Amniotic epithelial cell (primary cell): ENCODE results near the gene PLXND1.

ENCODE experiments used
- DNase-seq: peaks from one replicate; pipeline ENCODE4 v3.0.0-alpha.2; 2010; ENCODE audit warnings: low read depth

Gene PLXND1

DNA sequence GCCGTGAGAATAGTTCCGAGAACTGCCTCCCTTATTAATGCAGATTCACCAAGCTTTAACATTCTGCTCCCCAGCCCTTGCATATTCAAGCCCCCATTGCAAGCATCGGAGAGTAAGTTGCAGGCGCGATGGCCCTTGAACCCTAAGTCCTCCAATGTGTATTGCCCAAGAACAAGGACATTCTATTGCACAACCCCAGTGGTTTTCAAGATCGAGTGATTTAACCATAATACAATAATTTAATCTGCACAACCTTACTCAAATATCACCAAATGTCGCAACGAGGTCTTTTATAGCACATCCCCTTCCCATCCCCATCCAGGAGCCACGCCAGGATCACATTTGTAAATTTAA lies 21.7 kb upstream of the PLXND1 start:
- peak; percentile 74 for DNase-seq

DNA sequence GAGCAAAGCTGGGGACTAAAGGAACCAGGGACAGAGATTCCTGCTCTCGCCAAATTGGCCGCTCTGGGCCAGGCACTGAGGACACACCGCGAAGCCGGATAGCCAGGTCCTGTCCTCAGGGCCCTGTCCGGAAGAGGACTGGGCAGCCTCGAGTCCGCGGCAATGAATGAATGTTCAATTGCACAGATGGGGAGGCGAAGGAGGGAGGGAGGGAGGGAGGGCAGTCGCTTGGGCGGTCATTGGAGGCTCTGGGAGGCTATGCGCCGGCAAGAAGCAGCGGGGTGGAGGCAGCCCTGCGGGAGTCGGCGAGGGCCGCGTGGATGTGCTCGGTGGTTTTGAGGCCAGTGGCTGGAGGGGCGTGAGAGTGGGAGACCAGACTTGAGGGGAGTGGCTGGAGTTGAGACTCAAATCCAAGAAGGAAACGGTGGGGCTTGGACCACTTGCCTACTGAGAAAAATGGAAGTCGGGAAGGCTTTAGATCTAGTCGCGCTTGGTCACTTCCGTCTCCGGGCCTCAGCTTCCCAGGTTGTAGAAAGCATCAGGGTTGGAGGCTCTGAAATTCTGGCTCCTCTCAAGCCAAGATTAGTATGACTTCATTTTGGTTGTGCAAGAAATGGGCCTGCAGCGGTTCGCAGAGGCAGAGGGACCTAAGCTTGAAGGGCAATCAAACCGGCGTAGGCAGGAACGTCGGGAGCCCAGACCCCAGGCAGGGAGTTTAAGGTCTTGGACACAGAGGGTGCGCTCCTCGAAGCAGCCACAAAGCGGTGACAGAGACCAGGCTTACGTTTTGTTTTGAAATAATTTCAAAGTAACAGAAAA lies 21.1 kb upstream of the PLXND1 start:
- peak; percentile 91 for DNase-seq

DNA sequence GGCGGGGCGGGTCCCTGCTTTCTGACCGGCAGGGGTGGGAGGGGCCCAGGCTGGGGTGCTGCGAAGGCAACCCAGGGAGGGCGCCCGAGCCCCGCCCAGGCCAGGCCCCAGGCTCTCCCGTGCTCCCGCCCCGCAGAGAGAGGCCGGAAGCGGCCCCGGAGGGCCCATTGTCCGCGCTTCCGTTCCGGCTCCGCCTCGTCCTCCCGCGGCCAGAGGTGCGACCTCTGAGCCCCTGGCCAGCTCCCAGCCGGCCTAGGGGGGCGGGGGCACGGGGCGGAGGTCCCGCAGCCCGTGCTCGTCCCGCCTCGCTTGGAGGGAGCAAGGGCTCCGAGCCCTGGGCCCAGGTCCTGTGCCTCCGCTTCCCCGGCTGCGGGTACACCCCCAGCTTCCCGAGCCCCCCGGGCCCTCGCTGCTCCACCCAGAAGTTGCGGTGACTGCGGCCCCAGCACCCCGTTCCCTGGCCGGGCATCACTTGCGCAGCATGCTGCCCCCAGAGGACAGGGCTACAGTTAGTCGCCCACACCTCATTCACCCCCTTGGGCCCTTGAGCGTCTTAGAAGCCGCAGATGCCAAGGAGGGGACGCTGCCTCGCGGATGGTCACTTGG lies 20.4 kb upstream of the PLXND1 start:
- DNase-seq = peak; percentile 70

DNA sequence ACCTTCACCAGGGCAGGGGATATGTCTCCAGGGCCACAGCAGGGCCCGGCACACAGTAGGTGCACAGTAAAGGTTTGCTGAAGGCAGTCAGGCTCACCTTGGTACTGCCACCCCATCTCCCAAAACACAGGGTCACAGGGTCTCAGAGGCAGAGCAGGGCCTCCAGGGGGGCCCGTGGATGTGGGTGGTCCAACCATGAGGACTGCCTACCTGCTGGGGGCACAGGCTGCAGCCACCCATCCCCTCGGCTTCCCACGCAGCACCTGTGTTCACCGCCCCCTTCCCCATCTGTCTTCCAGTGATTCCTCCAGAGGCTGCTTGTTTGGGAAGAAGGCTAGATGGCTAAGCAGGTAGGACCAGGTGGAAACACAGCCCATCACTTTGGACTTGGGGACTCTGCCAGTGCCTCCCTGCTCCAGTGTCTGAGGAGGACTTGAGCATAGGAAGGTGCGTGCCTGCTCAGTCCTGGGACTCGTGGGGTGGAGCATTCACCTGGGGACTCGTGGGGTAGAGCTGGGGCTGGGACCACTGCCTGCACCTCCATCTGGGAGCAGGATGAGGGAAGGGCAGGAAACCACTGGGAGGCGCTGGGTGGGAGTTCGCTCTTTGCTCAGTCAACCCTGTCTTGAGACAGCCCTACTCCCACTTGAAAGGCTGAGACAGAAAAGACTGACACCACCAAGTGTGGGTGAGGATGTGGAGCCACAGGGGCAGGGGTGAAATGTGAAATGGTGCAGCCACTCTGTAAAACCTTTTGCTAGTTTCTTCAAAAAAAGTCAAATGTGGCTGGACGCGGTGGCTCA lies 18.8 kb upstream of the PLXND1 start:
- DNase-seq = no peak

DNA sequence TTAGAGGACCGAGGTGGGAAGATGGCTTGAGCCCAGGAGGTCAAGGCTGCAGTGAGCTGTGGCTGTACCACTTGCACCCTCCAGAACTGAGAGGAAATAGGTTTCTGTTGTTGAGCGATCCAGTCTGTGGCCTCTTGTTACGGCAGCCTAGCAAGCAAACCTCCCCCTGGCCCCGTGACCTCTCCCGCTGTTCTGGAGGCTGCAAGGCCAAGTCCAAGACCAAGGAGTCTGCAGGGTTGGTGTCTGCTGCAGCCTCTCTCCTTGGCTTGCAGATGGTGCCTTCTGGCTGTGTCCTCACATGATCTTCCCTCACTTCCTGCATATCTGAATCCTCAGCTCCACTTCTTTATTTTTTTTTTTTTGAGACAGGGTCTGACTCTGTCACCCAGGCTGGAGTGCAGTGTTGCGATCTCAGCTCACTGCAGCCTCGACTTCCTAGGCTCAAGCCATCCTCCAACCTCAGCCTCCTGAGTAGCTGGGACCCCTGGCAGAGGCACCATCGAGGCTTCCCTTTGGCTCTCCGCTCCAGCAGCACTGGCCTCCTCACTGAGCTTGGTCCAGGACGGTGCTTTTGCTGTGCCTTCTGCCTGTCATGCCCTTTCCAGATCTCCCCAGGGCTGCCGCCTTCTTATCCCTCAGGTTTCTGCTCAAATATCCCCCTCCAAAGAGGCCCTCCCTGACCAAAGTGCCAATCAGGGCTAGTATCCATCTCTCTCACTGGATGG lies 18.0 kb upstream of the PLXND1 start:
- no peak for DNase-seq

DNA sequence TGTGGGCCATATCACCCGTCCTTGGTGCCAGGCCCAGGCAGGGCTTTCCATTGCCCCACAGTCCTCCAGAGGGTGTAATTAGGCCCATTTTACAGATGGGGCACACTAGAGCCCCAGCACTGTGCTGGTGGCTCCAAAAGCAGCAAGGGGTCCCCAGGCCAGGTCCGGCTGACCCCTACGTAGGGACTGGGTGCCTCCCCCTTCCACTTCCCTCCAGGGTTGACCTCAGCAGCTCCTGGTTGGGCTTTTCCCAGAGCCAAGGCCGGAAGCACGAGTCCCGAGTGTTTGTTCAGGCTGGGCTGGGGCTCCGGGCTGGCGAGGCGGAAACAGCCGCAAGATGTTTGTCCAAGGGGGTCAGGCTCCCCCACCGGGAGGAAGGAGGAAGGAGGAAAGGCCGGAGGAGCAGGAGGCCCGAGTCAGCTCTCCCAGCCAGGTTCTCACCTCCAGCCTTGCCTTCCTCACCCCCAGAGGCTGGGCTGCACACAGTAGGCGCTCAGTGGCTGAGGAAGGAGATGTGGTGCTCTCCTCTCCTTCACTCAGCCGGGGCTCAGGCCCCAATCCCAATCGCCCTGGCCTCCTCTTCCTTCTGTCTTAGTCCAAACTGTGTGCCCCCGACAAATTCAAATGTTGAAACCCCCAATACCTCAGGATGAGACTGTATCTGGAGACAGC lies 17.1 kb upstream of the PLXND1 start:
- no peak for DNase-seq

DNA sequence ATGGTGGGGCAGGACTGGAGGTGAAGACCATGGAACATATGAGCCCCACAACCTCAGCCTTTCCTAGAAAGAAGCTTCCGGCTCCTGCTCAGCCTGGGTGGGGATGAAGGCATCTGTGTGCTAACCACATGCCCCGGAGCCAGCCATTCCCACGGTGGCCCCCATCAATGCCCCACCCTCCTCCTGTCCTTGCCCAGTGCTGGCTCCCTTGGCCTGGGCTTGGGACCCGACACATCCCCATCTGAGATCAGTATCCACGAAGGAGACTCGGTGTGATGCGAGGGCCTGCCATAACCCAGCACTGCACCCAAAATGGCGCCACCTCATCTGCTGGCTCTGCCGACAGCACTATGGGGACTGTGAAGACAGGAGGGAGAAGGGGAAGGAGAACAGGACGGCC lies 16.5 kb upstream of the PLXND1 start:
- DNase-seq = no peak

DNA sequence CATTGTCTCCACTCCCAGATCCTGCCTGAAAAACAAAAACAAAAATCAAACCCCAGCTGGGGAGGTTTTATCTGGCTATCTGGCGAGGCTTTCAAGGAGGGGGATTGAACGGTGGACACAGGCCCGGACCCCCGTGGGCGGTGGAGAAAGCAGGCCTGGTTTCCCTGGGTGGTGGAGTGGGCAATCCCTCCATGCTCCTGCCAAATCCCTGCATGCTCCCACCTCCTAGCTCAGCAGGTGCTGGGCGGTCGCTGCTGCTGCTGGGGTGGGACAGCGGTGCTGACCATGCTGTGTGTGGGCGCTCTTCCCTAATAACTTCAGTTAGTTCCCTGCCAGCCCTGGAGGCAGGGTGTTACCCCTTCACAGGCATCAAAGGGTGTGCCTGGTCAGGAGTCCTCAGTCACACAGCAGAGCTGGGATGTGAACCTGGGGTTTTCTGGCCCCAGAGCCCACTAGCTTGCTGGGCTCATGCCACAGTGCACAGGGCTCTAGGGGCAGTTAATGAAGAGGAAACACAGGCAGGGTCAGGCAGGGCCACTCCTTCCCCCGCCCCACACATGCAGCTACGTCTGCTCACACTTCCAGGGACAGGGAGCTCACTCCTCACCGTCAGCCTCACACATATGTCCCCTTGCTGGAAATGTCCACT lies 15.9 kb upstream of the PLXND1 start:
- DNase-seq = no peak

DNA sequence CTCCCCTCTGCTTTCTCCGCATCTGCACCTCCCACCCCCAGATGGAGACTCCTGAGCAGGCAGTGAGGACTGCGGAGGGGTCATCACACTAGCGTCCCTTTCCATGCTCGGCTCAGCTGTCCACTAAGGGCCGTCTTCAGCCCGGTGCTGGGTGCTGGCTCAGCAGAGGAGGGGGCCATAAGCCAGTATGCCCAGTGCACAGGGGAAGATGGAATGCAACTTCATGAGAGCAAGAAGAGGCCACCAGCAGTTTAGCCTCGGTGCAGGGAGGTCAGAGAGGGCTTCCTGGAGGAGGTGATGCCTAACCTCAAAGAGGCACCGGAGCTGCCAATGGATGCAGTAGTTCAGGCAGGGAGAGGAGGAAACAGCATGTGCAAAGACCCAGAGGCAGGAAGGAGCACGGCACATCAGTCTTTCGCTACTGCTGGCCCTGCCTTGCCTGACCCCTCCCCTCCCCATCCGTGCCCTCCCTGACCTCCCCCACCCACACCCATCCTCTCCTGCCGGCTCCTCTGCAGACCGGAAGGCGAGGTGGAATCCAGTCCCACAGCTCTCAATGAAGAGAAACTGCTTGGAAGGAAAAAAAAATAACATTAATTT lies 15.2 kb upstream of the PLXND1 start:
- DNase-seq = no peak

DNA sequence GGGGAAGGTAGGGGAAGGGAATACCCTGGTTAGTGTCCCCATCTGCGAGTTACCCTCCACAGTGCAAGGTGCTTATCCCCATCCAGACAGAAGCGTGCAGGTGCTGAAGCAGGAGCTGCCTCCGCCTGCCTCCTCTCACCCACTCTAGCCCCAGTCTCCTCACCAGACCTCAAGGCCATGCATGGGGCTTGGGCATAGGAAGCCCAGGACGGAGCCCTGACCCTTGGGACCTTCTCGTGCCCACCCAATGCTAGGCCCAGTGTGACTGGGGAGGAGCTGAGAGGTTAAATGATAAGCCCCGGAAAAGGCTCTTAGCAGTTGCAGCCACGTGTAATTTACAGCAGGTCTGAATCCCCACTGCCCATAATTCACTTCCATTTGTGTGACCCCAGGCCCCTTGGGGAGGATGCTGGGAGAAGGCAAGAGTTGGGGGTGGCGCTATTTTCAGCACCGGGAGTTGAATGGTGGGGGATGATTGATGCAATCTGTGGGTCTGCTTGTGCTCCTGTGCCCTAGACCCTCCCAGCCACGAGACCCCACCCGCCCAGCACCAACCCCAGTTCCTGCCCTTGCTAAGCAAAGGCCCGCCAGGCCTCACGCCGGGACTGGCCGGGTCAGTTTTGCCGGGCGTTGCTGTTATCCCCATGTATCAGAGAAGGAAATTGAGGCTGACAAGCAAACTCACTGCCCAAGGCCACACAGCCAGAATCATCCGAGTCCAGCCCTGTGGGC lies 14.5 kb upstream of the PLXND1 start:
- DNase-seq = no peak

DNA sequence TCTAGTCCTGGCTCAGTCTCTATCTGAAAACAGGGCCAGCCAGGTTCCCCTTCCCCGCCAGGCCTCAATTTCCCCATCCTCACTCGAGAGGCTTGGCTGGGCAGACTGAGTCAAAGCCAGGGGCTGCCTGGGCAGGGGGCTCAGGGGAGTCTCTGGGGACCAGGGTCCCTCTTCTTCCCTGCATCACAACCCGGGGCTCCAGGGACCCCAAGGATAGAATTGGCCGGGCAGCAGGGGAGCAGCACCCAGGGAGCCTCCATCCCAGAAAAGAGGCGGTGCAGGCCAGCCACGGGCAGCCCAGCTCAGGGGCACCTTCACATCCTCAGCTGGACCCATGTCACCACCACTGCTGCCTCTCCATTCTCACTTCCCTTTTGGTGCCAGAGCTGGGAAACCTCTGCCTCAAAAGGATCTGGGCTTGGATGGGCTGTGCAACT lies 13.3 kb upstream of the PLXND1 start:
- no peak for DNase-seq

DNA sequence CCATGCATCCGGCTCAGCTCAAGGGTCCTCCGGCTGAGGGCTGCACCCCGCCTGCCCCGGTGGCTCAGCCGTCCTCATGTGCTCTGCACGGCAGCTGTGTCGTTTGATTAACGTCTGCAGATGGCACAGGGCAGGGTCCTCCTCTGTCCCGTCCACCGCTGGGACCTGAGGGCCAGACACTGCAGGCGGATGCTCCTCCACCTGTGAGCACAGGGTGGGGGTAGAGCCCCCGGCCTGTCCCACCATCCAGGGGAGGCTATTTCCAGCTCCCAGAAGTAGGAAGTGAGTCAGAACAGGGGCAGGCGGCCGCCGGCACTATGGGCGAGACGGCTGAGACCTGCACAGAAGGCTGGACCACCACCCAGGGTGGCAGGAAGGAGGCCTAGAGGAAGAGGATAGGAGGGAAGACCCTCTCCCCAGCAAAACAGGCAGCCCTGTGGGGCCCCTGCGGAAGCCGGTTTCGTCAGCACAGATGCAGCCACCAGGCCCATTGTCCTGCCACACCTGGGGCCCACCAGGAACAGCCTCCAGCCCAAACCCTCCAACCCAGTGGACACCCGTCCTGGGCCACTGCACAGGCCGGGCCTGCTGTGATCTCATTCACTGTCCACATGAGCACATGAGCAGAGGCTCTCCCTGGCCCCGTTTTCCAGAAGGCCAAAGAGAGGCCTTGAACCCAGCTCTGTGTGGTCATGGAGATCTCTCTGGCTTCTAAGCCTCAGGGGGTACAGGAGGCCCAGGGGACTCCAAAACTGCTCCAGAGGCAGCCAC lies 12.6 kb upstream of the PLXND1 start:
- DNase-seq = no peak

DNA sequence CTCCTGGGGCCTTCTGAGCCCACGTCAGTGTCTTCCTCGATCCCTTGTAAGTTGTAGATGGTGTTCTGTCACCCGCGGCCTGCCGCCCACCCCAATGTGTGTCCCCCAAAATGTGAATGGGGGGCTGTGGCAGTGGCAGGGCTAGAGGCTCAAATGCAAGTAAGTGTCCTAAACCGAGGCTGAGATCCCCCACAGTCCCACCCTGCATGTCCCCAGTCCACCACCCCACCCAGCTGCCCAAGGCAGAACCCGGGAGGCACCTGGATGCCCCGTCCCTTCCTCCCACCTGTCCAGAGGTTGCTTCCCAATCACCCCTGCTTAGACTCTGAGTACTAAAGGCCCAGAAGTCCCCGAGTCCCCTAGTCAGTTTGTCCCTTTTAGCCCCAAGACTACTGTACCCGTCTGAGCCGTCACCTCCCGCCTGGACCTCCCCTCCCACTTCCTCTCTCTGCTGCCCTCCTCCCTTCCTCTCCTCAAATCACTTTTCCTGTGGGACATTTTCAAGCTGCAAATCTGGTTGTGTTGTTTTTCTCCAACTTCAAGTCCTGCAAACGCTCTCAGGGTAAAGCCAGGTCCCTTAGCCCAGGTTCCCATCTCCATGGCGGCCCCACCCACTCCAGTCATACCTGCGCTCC lies 11.8 kb upstream of the PLXND1 start:
- DNase-seq = no peak

DNA sequence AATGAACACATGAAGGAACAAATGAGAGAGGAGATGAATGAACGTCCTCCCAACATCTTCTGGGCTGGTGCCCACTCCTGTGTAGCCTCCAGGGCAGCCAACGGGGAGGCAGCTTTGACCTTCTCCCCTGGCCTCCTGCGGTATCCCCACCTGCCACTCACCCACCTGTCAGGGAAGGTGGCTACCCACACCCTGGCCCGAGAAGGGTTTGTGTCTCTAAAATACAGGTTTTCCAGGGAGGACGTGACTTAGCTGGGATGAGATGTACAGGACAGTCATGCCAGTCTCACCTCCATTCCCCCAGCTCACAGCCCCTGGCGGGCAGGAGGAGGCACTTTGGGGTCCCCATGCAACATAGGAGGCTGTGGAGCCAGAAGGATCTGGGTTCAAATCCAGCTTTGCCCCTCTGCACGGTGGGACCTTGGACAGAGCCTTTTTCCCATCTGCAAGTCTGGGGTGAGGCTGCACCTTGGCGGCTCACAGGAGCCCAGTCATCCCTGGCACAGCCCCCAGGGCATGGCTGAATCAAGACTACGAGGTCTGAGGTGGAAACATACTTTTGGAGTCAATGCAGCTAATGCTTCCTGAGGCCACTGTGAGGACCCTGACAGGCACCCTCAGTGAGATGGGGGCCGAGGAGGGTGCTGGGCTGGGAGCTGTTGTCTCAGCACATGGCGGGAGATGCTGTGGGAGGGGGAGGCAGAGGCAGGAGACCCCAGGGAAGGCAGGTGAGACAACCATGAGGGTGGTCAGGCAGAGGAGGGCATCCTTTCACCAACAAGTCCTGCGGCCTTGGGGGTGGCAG lies 11.1 kb upstream of the PLXND1 start:
- no peak for DNase-seq

DNA sequence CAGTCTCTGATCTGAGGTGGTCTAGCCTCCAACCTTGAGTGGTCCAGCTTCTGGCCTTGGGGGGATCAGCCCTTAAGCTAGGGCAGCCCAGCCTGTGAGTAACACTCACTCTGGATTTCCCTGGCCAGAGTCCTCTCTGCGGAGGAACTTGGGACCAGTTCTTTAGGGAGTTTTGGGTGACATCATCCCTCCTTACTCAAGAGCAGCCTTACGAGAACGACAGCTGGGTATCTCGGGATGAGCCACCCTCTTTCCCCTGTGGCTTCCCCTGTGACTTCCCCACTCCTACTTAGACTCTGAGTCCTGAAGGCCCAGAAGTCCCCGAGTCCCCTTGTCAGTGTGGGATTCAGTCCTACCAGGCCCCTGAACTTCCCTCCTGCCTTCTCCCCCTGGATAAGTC lies 10.2 kb upstream of the PLXND1 start:
- peak; percentile 60 for DNase-seq

DNA sequence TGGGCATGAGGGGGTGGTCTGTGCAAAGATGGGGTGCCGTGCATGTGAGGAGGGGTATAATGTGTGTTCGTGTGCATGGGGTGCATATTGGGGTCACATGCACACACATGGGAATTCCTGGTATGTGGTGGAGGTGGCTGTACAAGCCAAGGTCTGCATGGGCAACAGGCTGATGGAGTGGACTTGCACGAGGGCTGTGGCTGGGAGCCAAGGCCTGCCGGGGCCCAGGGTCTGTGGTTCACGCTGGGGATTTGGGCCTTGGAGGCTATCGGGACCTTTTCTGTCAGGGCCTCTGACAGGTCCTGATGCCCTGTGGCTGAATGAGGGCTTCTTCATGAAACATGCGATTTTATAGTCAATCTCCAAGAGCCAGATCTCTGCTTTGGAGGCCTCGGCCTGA lies 9.8 kb upstream of the PLXND1 start:
- no peak for DNase-seq

DNA sequence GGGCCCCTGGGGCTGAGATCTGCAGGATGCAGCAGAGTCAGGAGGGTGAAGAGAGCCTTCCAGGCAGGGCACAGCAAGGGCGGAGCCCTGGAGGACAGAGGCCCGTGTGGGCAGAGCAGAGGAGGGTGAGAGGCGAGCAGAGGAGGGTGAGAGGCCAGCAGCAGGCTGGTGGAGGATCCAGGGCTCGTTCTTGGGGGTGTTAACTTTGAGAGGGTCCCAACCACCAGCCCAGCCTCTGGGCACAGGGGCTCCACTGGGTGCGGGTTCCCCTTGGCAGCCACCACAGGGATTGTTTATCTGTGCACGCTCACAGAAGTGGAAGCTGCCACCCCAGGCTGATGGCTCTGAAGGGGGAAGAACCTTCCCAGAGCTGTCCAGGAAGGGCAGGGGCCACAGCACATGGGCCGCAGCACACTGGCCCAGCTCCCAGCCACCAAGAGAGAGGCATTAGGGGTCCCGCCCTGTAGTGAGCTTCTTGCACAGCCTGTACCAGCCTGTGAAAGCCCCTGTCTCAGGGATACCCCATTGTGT lies 9.3 kb upstream of the PLXND1 start:
- no peak for DNase-seq

DNA sequence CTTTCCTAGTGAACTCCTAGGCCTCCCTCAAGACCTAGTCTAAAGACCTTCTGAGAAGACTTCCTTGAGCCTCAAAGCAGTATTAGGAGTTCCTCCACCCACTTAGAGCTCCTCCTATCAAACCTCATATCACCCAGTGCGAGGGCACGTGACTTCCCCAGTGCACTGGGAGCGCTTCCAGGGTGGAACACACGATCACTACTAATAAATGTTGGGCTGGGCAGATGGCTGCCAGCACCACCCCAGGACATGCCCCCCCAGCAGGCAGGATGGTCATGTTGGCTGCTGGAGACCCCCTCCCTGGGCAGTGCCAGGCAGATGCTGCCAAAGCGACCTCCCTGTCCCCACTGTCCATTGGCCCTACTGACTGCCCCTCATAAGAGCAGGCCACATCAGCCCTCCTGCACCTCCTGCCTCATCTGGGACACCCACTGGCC lies 8.5 kb upstream of the PLXND1 start:
- DNase-seq = no peak
